ENCODE results near the gene OBSCN.

DNA sequence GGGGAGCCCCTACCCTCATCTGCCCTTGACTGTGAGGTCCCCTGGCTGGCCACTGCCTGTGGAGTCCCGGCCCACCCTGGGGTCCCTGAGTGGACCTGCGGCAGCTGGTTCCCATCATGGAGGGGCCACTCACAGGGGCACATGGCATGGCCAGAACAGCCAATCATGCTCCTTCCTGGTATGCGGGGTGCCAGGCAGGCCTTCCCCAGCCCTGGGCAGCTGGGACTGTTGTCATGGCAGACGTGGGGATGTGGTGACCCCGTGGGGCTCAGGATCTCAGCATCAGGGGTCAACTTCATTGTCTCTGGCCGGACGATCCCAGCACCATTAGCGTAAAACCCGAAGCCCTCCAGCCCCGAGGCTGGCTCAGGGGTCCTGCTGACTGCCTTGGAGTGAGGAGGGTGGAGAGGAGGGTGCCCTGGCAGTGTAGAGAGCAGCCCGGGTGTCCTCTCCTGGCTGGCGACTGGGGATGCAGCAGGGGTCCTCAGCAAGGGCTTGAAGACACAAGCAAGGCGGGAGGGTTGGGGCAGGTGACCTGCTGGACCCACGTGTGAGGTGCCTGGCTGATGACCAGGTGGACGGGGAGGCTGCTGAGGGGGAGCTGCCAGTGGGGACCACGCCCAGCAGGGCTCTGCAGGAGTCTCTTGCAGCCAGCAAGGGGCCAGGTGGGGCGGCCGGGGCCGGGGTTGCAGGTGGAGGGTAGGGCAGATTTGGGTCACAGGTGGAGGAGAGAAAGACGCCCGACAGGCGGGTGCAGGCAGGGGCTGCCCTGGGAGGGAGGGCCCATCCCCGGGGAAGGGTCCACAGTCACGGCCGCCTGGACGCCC, 153.7 kb downstream of the OBSCN start:
- TF ChIP-seq ATF7 (IDR thresholded peaks at IDR 0.05; ENCODE audit: low read depth) (no peak), EZH2 (IDR thresholded peaks at IDR 0.05; ENCODE audit: borderline replicate concordance, control insufficient read depth, low read depth, low read length) (no peak)
